Measurements from ENCODE around the gene LZTFL1.

LZTFL1 gene

GRCh38 chr3:45884368-45885201 is 42.7 kb upstream of the LZTFL1 start:
- Histone ChIP-seq H3K79me2 (ENCODE audit: control insufficient read depth, low read length) (no peaks in the 10 kb centered on the region), H3F3A (ENCODE audit: control insufficient read depth, insufficient read depth) (no peaks in the 10 kb centered on the region), H3K27me3 (ENCODE audit: control insufficient read depth, low read length) (peaks cover 33% of the 10 kb centered on the region), H4K20me1 (ENCODE audit: control insufficient read depth, insufficient read depth, low read depth, low read length) (no peaks in the 10 kb centered on the region), H3K9me3 (ENCODE audit: control insufficient read depth, insufficient read depth, low read length) (no peaks in the 10 kb centered on the region), H3K9me2 (replicated peaks; ENCODE audit: control insufficient read depth, low read length) (no peaks in the 10 kb centered on the region), H3K27ac (ENCODE audit: low read depth, low read length) (no peak overlapping the region), H3K4me2 (ENCODE audit: low read length) (no peak overlapping the region), H3K4me3 (ENCODE audit: low read length) (no peak overlapping the region), H3K36me3 (ENCODE audit: control insufficient read depth, low read length) (no peaks in the 10 kb centered on the region), H3K4me1 (ENCODE audit: control insufficient read depth, low read length) (peaks cover 7% of the 10 kb centered on the region)
- no peak for TF ChIP-seq EZH2phosphoT487 (IDR thresholded peaks at IDR 0.05; ENCODE audit: borderline replicate concordance, low read length)

- Histone ChIP-seq H3K4me2 (ENCODE audit: low read length) (no peak overlapping the region), H3K9me3 (ENCODE audit: control insufficient read depth, insufficient read depth, low read length) (no peaks in the 10 kb centered on the region), H3K27ac (ENCODE audit: low read depth, low read length) (no peak overlapping the region), H3F3A (ENCODE audit: control insufficient read depth, insufficient read depth) (no peaks in the 10 kb centered on the region), H3K9me2 (replicated peaks; ENCODE audit: control insufficient read depth, low read length) (no peaks in the 10 kb centered on the region), H3K4me3 (ENCODE audit: low read length) (no peak overlapping the region), H3K79me2 (ENCODE audit: control insufficient read depth, low read length) (no peaks in the 10 kb centered on the region), H3K36me3 (ENCODE audit: control insufficient read depth, low read length) (no peaks in the 10 kb centered on the region), H3K4me1 (ENCODE audit: control insufficient read depth, low read length) (no peaks in the 10 kb centered on the region), H4K20me1 (ENCODE audit: control insufficient read depth, insufficient read depth, low read depth, low read length) (no peaks in the 10 kb centered on the region), H3K27me3 (ENCODE audit: control insufficient read depth, low read length) (peaks cover 29% of the 10 kb centered on the region)
- no peak for TF ChIP-seq CTCF (IDR thresholded peaks at IDR 0.05; ENCODE audit: low read depth, low read length, poor library complexity, severe bottlenecking)
- no peak for TF ChIP-seq EZH2phosphoT487 (IDR thresholded peaks at IDR 0.05; ENCODE audit: borderline replicate concordance, low read length)
Measured at GRCh38 chr3:45881078-45882022, 39.4 kb upstream of the LZTFL1 start.

GRCh38 chr3:45880725-45881077 is 38.8 kb upstream of the LZTFL1 start:
- Histone ChIP-seq H4K20me1 (ENCODE audit: control insufficient read depth, insufficient read depth, low read depth, low read length) (no peaks in the 10 kb centered on the region), H3F3A (ENCODE audit: control insufficient read depth, insufficient read depth) (no peaks in the 10 kb centered on the region), H3K9me3 (ENCODE audit: control insufficient read depth, insufficient read depth, low read length) (no peaks in the 10 kb centered on the region), H3K9me2 (replicated peaks; ENCODE audit: control insufficient read depth, low read length) (no peaks in the 10 kb centered on the region), H3K79me2 (ENCODE audit: control insufficient read depth, low read length) (no peaks in the 10 kb centered on the region), H3K36me3 (ENCODE audit: control insufficient read depth, low read length) (no peaks in the 10 kb centered on the region), H3K4me3 (ENCODE audit: low read length) (no peak overlapping the region), H3K4me2 (ENCODE audit: low read length) (no peak overlapping the region), H3K27ac (ENCODE audit: low read depth, low read length) (no peak overlapping the region), H3K4me1 (ENCODE audit: control insufficient read depth, low read length) (no peaks in the 10 kb centered on the region), H3K27me3 (ENCODE audit: control insufficient read depth, low read length) (peaks cover 25% of the 10 kb centered on the region)
- TF ChIP-seq CTCF (IDR thresholded peaks at IDR 0.05; ENCODE audit: low read depth, low read length, poor library complexity, severe bottlenecking): no peak
- TF ChIP-seq EZH2phosphoT487 (IDR thresholded peaks at IDR 0.05; ENCODE audit: borderline replicate concordance, low read length): no peak

Data from DOHH2 (cell line).